Activated CD4-positive, alpha-beta memory T cell treated with anti-CD3 and anti-CD28 coated beads for 36 hours (primary cell): ENCODE results near the gene GABRQ. TPM values are rescaled to one million over a fixed set of nuclear protein-coding genes. Genes with fewer than 3 reads are reported as not detected.
"Not testable (repeated sequence)": the region's sequence is repeated elsewhere in the genome, so short reads cannot be mapped to it uniquely, and the experiment has no call there.

Experiments
- CTCF ChIA-PET: fragments of 350-600 bp; sonication (Branson Sonifier 250); formaldehyde crosslinking; loops from one replicate; lab custom pipeline; 2021; ENCODE audit warnings: antibody characterized with exemption, inconsistent platforms; lab: Charles Lee
- POLR2A ChIA-PET: fragments of 350-600 bp; sonication (Branson Sonifier 250); formaldehyde crosslinking; loops from one replicate; lab custom pipeline; 2021; ENCODE audit warnings: antibody characterized with exemption; lab: Charles Lee
- DNase-seq: peaks from one replicate; pipeline ENCODE4 v3.0.0-alpha.2; 2020
- H3K27ac Mint-ChIP-seq: one replicate; pipeline ENCODE4 v1.8.0; 2021; ENCODE audit warnings: mixed read lengths
- H3K27me3 Mint-ChIP-seq: one replicate; pipeline ENCODE4 v1.8.0; 2021; ENCODE audit warnings: mixed read lengths
- H3K36me3 Mint-ChIP-seq: one replicate; pipeline ENCODE4 v1.8.0; 2021; ENCODE audit warnings: mixed read lengths
- H3K4me1 Mint-ChIP-seq: one replicate; pipeline ENCODE4 v1.8.0; 2021; ENCODE audit warnings: low read depth, mixed read lengths
- H3K4me3 Mint-ChIP-seq: one replicate; pipeline ENCODE4 v1.8.0; 2021; ENCODE audit warnings: mild to moderate bottlenecking, mixed read lengths
- H3K9me3 Mint-ChIP-seq: one replicate; pipeline ENCODE4 v1.8.0; 2021; ENCODE audit warnings: mixed read lengths
- intact Hi-C: fragments of 100-400 bp; cut with micrococcal nuclease; formaldehyde crosslinking; loops from one replicate; pipeline ENCODE4 v1.15.1; 2023
- total RNA-seq, 2 experiments: library from RNA; stranded (reverse); gene quantifications; one replicate each; pipeline ENCODE4 v1.2.3, GENCODE V29; 2021

GABRQ gene
- total RNA-seq, 2 experiments from 2014 or later, result not detected

DNA sequence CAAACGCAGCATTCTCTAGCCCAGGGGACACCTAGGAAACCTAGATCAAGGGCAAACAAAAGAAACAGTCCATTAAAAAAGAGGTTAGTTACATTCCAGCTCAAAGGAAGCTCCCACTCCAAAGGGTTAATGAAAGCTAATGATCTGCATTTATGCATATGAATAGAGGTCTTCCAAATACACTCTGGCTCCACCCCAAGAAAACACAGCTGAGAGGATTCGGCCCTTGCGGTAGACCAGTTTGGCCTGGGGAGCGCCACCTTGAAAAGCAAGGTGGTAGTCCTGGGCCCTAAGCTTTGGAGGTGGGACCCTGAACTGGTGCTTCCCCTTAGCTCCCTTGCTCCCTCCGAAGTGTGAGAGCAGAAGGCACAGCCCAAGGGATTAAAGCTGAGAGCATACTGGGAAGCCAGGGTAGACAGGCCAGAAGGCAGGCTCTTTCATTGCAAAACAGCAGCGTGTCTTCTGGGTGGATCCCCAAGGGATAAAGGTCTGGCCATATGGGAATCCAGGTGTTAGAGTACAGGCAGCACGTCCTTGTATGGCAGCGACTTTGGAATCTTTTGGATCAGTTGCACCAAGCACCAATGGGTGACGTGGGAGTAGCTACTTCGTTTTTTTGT lies 3.7 kb downstream of the GABRQ start:
- Mint-ChIP-seq H3K4me3 (no peak overlapping the region), H3K9me3 (no peaks in the 10 kb centered on the region), H3K27me3 (peaks cover 13% of the 10 kb centered on the region), H3K4me1 (no peaks in the 10 kb centered on the region), H3K27ac (no peak overlapping the region), H3K36me3 (no peaks in the 10 kb centered on the region)
- POLR2A ChIA-PET, result no interaction called here
- no peak for DNase-seq
- CTCF ChIA-PET, result interaction anchor here (0.6 to 3.0 kb wide), 2 partner anchors 9 to 41 kb away, joined by 3 to 13 read pairs; no protein-coding TSS in a partner anchor
- intact Hi-C loops, result loop anchor here (10.0 kb wide), 1 partner anchor 173 kb away; no protein-coding TSS in a partner anchor

- intact Hi-C loops, result loop anchor here (10.0 kb wide), 1 partner anchor 173 kb away; no protein-coding TSS in a partner anchor
- no peak overlapping the region for H3K4me3 Mint-ChIP-seq
- DNase-seq, result no peak
- no peaks in the 10 kb centered on the region for H3K36me3 Mint-ChIP-seq
- H3K27me3 Mint-ChIP-seq, result peaks cover 11% of the 10 kb centered on the region
- CTCF ChIA-PET, result interaction anchor here (3.0 kb wide), 1 partner anchor 9 kb away, joined by 13 read pairs; no protein-coding TSS in a partner anchor
- H3K9me3 Mint-ChIP-seq, result no peaks in the 10 kb centered on the region
- H3K4me1 Mint-ChIP-seq, result no peaks in the 10 kb centered on the region
- no peak overlapping the region for H3K27ac Mint-ChIP-seq
- POLR2A ChIA-PET, result no interaction called here
Observed at GRCh38 chrX:152641996-152642395, 4.3 kb downstream of the GABRQ start.

- no peak overlapping the region for H3K27ac Mint-ChIP-seq
- no peak overlapping the region for H3K4me3 Mint-ChIP-seq
- ChIA-PET POLR2A (no interaction called here), CTCF (interaction anchor here (3.0 kb wide), 1 partner anchor 10 kb away, joined by 13 read pairs; no protein-coding TSS in a partner anchor)
- no peaks in the 10 kb centered on the region for H3K4me1 Mint-ChIP-seq
- no peak for DNase-seq
- H3K9me3 Mint-ChIP-seq, result no peaks in the 10 kb centered on the region
- H3K36me3 Mint-ChIP-seq, result no peaks in the 10 kb centered on the region
- intact Hi-C loops, result loop anchor here (10.0 kb wide), 1 partner anchor 172 kb away; no protein-coding TSS in a partner anchor
- peaks cover 8% of the 10 kb centered on the region for H3K27me3 Mint-ChIP-seq
Observed at GRCh38 chrX:152642931-152643564, 5.4 kb downstream of the GABRQ start.

- CTCF ChIA-PET, result no interaction called here
- Mint-ChIP-seq H3K4me1 (no peaks in the 10 kb centered on the region), H3K36me3 (no peaks in the 10 kb centered on the region), H3K9me3 (no peaks in the 10 kb centered on the region), H3K27ac (no peak overlapping the region), H3K4me3 (no peak overlapping the region), H3K27me3 (peaks cover 1% of the 10 kb centered on the region)
- intact Hi-C loops, result loop anchor here (10.0 kb wide), 1 partner anchor 168 kb away; no protein-coding TSS in a partner anchor
- POLR2A ChIA-PET, result no interaction called here
- DNase-seq, result no peak
Observed at GRCh38 chrX:152646961-152647360, 9.3 kb downstream of the GABRQ start.

DNA sequence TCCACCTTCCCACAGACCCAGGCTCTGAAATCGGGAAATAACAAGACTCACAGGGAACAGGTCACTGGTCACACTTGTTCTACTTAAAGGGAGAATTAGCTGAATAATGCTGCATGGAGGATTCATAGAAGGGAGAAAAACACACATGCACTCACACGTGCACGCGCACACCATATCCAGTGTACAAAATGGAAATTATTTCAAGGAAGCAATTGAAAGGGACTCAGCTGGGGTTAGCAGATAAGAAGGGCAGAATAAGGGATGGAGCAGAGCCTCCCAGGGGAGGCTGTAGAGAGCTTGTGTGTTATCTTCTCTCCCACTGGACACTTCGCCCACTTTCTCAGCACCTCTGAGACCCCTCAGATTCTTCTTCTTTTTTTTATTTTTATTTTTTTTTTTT lies 10.3 kb downstream of the GABRQ start:
- POLR2A ChIA-PET, result no interaction called here
- Mint-ChIP-seq H3K9me3 (no peaks in the 10 kb centered on the region), H3K4me3 (no peak overlapping the region), H3K27ac (no peak overlapping the region), H3K36me3 (no peaks in the 10 kb centered on the region), H3K4me1 (no peaks in the 10 kb centered on the region), H3K27me3 (peaks cover 1% of the 10 kb centered on the region)
- DNase-seq, result no peak
- CTCF ChIA-PET, result no interaction called here
- intact Hi-C loops, result loop anchor here (10.0 kb wide), 1 partner anchor 167 kb away; no protein-coding TSS in a partner anchor

GRCh38 chrX:152652060-152652459 lies 14.4 kb downstream of the GABRQ start:
- ChIA-PET POLR2A (no interaction called here), CTCF (no interaction called here)
- Mint-ChIP-seq H3K4me1 (no peaks in the 10 kb centered on the region), H3K4me3 (no peak overlapping the region), H3K9me3 (no peaks in the 10 kb centered on the region), H3K27me3 (peaks cover 1% of the 10 kb centered on the region), H3K27ac (no peak overlapping the region), H3K36me3 (no peaks in the 10 kb centered on the region)
- no peak for DNase-seq
- intact Hi-C loops, result no loop called here

DNA sequence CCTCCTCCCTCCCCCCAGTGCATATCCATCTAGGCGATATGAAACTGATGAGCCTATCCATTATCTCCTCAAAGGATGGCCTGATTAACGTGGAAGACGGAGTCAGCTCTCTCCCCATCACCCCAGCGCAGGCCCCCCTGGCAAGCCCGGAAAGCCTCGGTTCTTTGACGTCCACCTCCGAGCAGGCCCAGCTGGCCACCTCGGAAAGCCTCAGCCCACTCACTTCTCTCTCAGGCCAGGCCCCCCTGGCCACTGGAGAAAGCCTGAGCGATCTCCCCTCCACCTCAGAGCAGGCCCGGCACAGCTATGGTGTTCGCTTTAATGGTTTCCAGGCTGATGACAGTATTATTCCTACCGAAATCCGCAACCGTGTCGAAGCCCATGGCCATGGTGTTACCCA lies 14.8 kb downstream of the GABRQ start:
- CTCF ChIA-PET, result no interaction called here
- no peaks in the 10 kb centered on the region for H3K4me1 Mint-ChIP-seq
- H3K4me3 Mint-ChIP-seq, result no peak overlapping the region
- DNase-seq, result no peak
- intact Hi-C loops, result no loop called here
- peaks cover 1% of the 10 kb centered on the region for H3K27me3 Mint-ChIP-seq
- POLR2A ChIA-PET, result no interaction called here
- H3K27ac Mint-ChIP-seq, result no peak overlapping the region
- no peaks in the 10 kb centered on the region for H3K9me3 Mint-ChIP-seq
- H3K36me3 Mint-ChIP-seq, result no peaks in the 10 kb centered on the region

DNA sequence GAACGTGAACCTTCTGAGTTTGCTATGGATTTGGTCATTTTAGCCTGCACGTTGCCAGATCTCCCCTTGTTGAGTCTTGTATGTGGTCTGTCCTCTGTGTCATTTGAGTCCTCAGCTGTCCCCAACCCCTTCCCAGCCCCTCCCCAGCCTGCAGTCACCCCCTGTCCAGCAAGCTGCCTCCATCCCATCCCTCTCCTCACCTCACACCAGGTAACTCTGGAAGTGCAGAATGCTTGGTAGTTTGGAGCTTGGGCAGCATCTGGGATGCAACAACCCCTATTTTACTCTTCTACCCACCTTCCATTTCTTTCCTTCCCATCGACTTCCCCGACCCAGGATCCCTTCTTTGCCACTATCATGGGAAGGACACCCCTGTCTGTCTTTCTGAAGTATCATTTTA lies 18.4 kb downstream of the GABRQ start:
- POLR2A ChIA-PET, result no interaction called here
- H3K36me3 Mint-ChIP-seq, result no peaks in the 10 kb centered on the region
- no peak for DNase-seq
- CTCF ChIA-PET, result no interaction called here
- H3K4me1 Mint-ChIP-seq, result no peaks in the 10 kb centered on the region
- intact Hi-C loops, result no loop called here
- no peak overlapping the region for H3K27ac Mint-ChIP-seq
- no peaks in the 10 kb centered on the region for H3K27me3 Mint-ChIP-seq
- no peak overlapping the region for H3K4me3 Mint-ChIP-seq
- no peaks in the 10 kb centered on the region for H3K9me3 Mint-ChIP-seq

- H3K4me1 Mint-ChIP-seq, result no peaks in the 10 kb centered on the region
- intact Hi-C loops, result no loop called here
- no peaks in the 10 kb centered on the region for H3K27me3 Mint-ChIP-seq
- H3K36me3 Mint-ChIP-seq, result no peaks in the 10 kb centered on the region
- POLR2A ChIA-PET, result no interaction called here
- H3K4me3 Mint-ChIP-seq, result no peak overlapping the region
- CTCF ChIA-PET, result no interaction called here
- no peaks in the 10 kb centered on the region for H3K9me3 Mint-ChIP-seq
- DNase-seq, result no peak
- H3K27ac Mint-ChIP-seq, result no peak overlapping the region
Observed at GRCh38 chrX:152656890-152657289, 19.2 kb downstream of the GABRQ start.

DNA sequence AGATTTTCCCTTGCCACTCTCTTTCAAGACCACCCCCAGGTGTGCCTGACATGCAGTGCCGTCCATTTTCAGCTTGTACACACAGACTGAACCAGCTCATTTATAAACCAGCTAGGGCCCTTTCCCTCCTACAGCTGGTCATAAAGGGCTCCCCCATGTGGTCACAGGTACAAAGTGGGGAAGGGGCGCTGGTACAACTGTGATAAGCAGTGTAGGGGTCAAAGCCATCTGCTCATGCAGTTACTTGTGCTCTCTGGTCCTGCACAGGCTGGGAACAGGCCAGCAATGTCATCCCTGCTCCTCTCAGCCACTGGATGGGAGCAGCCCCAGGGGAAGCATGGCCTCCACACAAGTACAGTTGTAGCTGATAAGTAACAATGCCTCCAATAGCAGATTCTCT lies 20.6 kb downstream of the GABRQ start:
- DNase-seq, result no peak
- POLR2A ChIA-PET, result no interaction called here
- intact Hi-C loops, result no loop called here
- no peak overlapping the region for H3K4me3 Mint-ChIP-seq
- H3K27me3 Mint-ChIP-seq, result no peaks in the 10 kb centered on the region
- CTCF ChIA-PET, result no interaction called here
- H3K9me3 Mint-ChIP-seq, result no peaks in the 10 kb centered on the region
- H3K27ac Mint-ChIP-seq, result no peak overlapping the region
- H3K36me3 Mint-ChIP-seq, result no peaks in the 10 kb centered on the region
- H3K4me1 Mint-ChIP-seq, result no peaks in the 10 kb centered on the region

DNA sequence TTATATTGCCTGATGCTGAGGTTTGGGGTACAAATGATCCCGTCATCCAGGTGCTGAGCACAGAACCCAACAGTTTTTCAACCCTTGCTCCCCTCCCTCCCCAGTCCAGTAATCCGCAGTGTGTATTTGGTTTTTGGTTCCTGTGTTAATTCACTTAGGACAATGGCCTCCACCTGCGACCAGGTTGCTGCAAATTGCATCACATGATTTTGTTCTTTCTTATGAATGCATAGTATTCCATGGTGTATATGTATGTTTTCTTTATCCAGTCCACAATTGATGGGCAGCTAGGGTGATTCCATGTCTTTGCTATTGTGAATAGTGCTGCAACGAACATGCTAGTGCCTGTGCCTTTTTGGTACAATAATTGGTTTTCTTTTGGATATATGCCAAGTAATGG lies 25.4 kb downstream of the GABRQ start:
- no peaks in the 10 kb centered on the region for H3K36me3 Mint-ChIP-seq
- ChIA-PET POLR2A (no interaction called here), CTCF (no interaction called here)
- no peak overlapping the region for H3K27ac Mint-ChIP-seq
- intact Hi-C loops, result no loop called here
- H3K4me1 Mint-ChIP-seq, result no peaks in the 10 kb centered on the region
- H3K27me3 Mint-ChIP-seq, result peaks cover 1% of the 10 kb centered on the region
- H3K9me3 Mint-ChIP-seq, result peaks cover 9% of the 10 kb centered on the region
- no peak overlapping the region for H3K4me3 Mint-ChIP-seq
- DNase-seq, result no peak

GRCh38 chrX:152674135-152674534 lies 36.4 kb downstream of the GABRQ start:
- ChIA-PET POLR2A (no interaction called here), CTCF (no interaction called here)
- no peaks in the 10 kb centered on the region for H3K27me3 Mint-ChIP-seq
- no peaks in the 10 kb centered on the region for H3K9me3 Mint-ChIP-seq
- DNase-seq, result no peak
- intact Hi-C loops, result no loop called here
- H3K27ac Mint-ChIP-seq, result no peak overlapping the region
- H3K4me3 Mint-ChIP-seq, result no peak overlapping the region
- H3K4me1 Mint-ChIP-seq, result no peaks in the 10 kb centered on the region
- H3K36me3 Mint-ChIP-seq, result no peaks in the 10 kb centered on the region

DNA sequence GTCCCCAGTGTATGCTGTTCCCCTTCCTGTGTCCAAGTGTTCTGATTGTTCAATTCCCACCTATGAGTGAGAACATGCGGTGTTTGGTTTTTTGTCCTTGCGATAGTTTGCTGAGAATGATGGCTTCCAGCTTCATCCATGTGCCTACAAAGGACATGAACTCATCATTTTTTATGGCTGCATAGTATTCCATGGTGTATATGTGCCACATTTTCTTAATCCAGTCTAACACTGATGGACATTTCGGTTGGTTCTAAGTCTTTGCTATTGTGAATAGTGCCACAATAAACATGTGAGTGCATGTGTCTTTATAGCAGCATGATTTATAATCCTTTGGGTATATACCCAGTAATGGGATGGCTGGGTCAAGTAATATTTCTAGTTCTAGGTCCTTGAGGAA lies 37.0 kb downstream of the GABRQ start:
- H3K9me3 Mint-ChIP-seq, POLR2A ChIA-PET, DNase-seq, H3K27ac Mint-ChIP-seq, H3K4me3 Mint-ChIP-seq, H3K36me3 Mint-ChIP-seq, intact Hi-C loops, CTCF ChIA-PET, H3K4me1 Mint-ChIP-seq, H3K27me3 Mint-ChIP-seq: not testable (repeated sequence)
